ENCODE measurements around the gene UBE4B. TPM values are rescaled to one million over a fixed set of nuclear protein-coding genes. Genes with fewer than 3 reads are reported as not detected.
A peak's percentile ranks its signal among the peaks of the same experiment; 100 is the strongest.

The UBE4B gene
- total and polyA plus RNA-seq, 8 donors, result 13.0 to 45.3 (median 31.1) TPM

- TF ChIP-seq CTCF (IDR thresholded peaks at IDR 0.05), result no peak
- Histone ChIP-seq H3K4me3 (no peak overlapping the region), H3K4me1 (peaks cover 17 to 25% (median 22%) of the 10 kb centered on the region in 3 donors), H3K9me3 (no peaks in the 10 kb centered on the region), H3K27ac (peak overlapping the region; percentile 12 to 67 (median 41)), H3K27me3 (no peaks in the 10 kb centered on the region), H3K36me3 (no peaks in the 10 kb centered on the region)
- intact Hi-C loops (cut with DNase I), result no loop called here
- 44 to 46% methylated on average over 8 of the region's 8 CpGs for whole genome bisulfite sequencing, 2 donors
- ATAC-seq, result peak; percentile 75 to 87 (median 82)
- FAIRE-seq, result no peak
- DNase-seq, result peak in 1 of 6 donors; percentile 36
Observed at GRCh38 chr1:10046356-10047085, 13.8 kb downstream of the UBE4B start.

- no peak for FAIRE-seq
- intact Hi-C loops (cut with DNase I), result no loop called here
Observed at GRCh38 chr1:10048601-10049000, 15.8 kb downstream of the UBE4B start.

GRCh38 chr1:10050611-10051010 is 17.9 kb downstream of the UBE4B start:
- peaks cover 11 to 22% (median 17%) of the 10 kb centered on the region in 3 donors for H3K4me1 ChIP-seq
- TF ChIP-seq CTCF (IDR thresholded peaks at IDR 0.05), result no peak
- no peak for FAIRE-seq
- no peaks in the 10 kb centered on the region for H3K27me3 ChIP-seq
- no peak overlapping the region for H3K27ac ChIP-seq
- intact Hi-C loops (cut with DNase I), result no loop called here
- no peak overlapping the region for H3K4me3 ChIP-seq
- no peak for ATAC-seq
- no peak for DNase-seq
- no peaks in the 10 kb centered on the region for H3K9me3 ChIP-seq
- H3K36me3 ChIP-seq, result no peaks in the 10 kb centered on the region
- WGBS, 2 donors, result 67 to 70% methylated on average over 3 of the region's 3 CpGs

More at GRCh38 chr1:10048601-10049000, 15.8 kb downstream of the UBE4B start:
- DNase-seq (no peak), ATAC-seq (no peak)
- WGBS, 2 donors, result 93 to 94% methylated on average over 3 of the region's 3 CpGs
- no peak for TF ChIP-seq CTCF (IDR thresholded peaks at IDR 0.05)
- H3K4me3 ChIP-seq, result no peak overlapping the region
- H3K36me3 ChIP-seq, result no peaks in the 10 kb centered on the region
- no peaks in the 10 kb centered on the region for H3K27me3 ChIP-seq
- peaks cover 17 to 25% (median 22%) of the 10 kb centered on the region in 3 donors for H3K4me1 ChIP-seq
- no peak overlapping the region for H3K27ac ChIP-seq
- H3K9me3 ChIP-seq, result no peaks in the 10 kb centered on the region

- Histone ChIP-seq H3K27me3 (no peaks in the 10 kb centered on the region), H3K36me3 (no peaks in the 10 kb centered on the region)
- no peak for ATAC-seq
Observed at GRCh38 chr1:10051656-10052055, 18.9 kb downstream of the UBE4B start.

More at GRCh38 chr1:10051656-10052055, 18.9 kb downstream of the UBE4B start:
- H3K9me3 ChIP-seq, result no peaks in the 10 kb centered on the region
- no peak overlapping the region for H3K4me3 ChIP-seq
- FAIRE-seq (no peak), DNase-seq (no peak)
- 94 to 97% methylated on average over 1 of the region's 1 CpG for WGBS, 2 donors
- peaks cover 10 to 22% (median 10%) of the 10 kb centered on the region in 3 donors for H3K4me1 ChIP-seq
- intact Hi-C loops (cut with DNase I), result no loop called here
- TF ChIP-seq CTCF (IDR thresholded peaks at IDR 0.05), result no peak
- no peak overlapping the region for H3K27ac ChIP-seq
